Measurements from ENCODE around the gene EID1. TPM values are rescaled to one million over a fixed set of nuclear protein-coding genes. Genes with fewer than 3 reads are reported as not detected.
A peak's percentile ranks its signal among the peaks of the same experiment; 100 is the strongest.

The EID1 gene
- total RNA-seq, 1 donor from 2014 or later = 118 TPM

- TF ChIP-seq CTCF (IDR thresholded peaks at IDR 0.05) = no peak
- DNase-seq (ENCODE audit: low spot score) = no peak
- peaks cover 57% of the 10 kb centered on the region for H3K4me1 Mint-ChIP-seq (ENCODE audit: low read depth)
- H3K4me3 Mint-ChIP-seq (ENCODE audit: unreplicated experiment) = no peak overlapping the region
- H3K9me3 Mint-ChIP-seq (ENCODE audit: low read depth) = no peaks in the 10 kb centered on the region
- H3K27ac Mint-ChIP-seq (ENCODE audit: unreplicated experiment) = peak overlapping the region; percentile 58
- peaks cover 12% of the 10 kb centered on the region for H3K36me3 Mint-ChIP-seq (ENCODE audit: low read depth)
- no peaks in the 10 kb centered on the region for H3K27me3 Mint-ChIP-seq (ENCODE audit: low read depth)
These were observed 2.5 kb upstream of the EID1 start for GRCh38 chr15:48875241-48875960.

DNA sequence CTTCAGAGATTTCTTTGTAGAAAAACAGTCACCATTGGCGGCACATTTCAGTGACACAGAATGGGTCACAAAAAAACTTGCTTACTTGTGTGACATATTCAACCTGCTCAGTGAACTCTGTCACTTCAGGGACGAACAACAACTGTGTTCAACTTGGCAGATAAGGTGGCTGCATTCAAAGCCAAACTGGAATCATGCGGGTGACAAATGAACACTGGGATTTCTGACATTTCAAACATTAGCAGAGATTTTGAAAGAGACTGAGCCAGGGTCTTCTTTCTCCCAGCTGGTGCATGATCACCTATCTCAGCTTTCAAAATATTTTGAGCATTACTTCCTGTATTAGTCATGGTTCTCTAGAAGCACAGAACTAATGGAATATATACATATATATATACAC, 1.9 kb upstream of the EID1 start:
- no peaks in the 10 kb centered on the region for H3K27me3 Mint-ChIP-seq (ENCODE audit: low read depth)
- H3K4me3 Mint-ChIP-seq (ENCODE audit: unreplicated experiment) = no peak overlapping the region
- TF ChIP-seq CTCF (IDR thresholded peaks at IDR 0.05) = no peak
- H3K27ac Mint-ChIP-seq (ENCODE audit: unreplicated experiment) = no peak overlapping the region
- H3K4me1 Mint-ChIP-seq (ENCODE audit: low read depth) = peaks cover 63% of the 10 kb centered on the region
- H3K36me3 Mint-ChIP-seq (ENCODE audit: low read depth) = peaks cover 12% of the 10 kb centered on the region
- H3K9me3 Mint-ChIP-seq (ENCODE audit: low read depth) = no peaks in the 10 kb centered on the region
- no peak for DNase-seq (ENCODE audit: low spot score)

DNA sequence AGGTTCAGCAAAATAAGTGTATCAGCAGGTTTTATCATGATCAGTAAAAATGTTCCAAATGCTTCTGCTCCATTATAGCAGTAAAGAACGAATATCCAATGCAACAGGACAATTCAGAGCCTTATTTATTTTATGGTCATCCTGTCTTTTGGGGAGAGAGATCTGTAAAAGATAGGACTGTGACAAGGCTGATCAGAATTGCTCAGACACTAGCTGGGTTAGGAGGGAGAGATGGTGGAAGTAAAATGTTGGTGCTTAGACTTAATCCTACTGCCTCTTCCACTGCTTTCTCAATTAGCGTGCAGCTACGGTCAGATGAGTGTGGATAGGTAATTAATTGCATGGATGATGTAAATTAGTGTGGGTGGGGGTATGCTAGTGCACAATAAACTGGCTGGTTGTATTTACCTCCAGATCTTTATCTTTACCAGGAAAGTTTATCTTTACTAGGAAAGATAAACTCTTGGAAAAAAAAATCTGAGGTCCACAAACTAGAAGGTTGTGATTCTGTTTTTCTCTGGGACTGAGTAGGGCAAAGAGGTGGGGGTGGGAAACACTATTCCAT, 2.2 kb downstream of the EID1 start:
- H3K9me3 Mint-ChIP-seq (ENCODE audit: low read depth) = no peaks in the 10 kb centered on the region
- H3K4me1 Mint-ChIP-seq (ENCODE audit: low read depth) = peaks cover 58% of the 10 kb centered on the region
- no peaks in the 10 kb centered on the region for H3K27me3 Mint-ChIP-seq (ENCODE audit: low read depth)
- H3K36me3 Mint-ChIP-seq (ENCODE audit: low read depth) = peaks cover 7% of the 10 kb centered on the region
- no peak for DNase-seq (ENCODE audit: low spot score)
- H3K4me3 Mint-ChIP-seq (ENCODE audit: unreplicated experiment) = peak overlapping the region; percentile 95
- H3K27ac Mint-ChIP-seq (ENCODE audit: unreplicated experiment) = peak overlapping the region; percentile 55
- TF ChIP-seq CTCF (IDR thresholded peaks at IDR 0.05) = no peak

DNA sequence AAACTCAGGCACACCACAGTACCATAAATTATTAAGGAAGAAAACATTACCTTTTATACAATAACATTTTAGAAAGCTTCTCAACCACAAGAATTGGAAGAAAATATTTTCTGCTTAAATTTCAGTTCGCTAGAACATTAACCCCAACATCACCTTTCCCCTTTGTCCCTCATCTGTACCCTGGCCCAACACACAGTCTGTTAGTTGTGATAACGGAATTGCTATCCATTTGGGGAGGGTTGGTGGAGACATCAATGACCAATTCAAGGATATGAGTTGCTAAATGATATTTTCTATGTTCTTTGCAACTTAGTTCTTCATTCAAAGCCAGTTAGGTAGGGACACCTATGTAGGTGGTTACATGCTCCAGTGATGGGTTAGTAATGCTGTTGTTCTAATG, 5.8 kb downstream of the EID1 start:
- no peak for TF ChIP-seq CTCF (IDR thresholded peaks at IDR 0.05)
- Mint-ChIP-seq H3K4me1 (ENCODE audit: low read depth) (peaks cover 68% of the 10 kb centered on the region), H3K9me3 (ENCODE audit: low read depth) (no peaks in the 10 kb centered on the region), H3K27me3 (ENCODE audit: low read depth) (no peaks in the 10 kb centered on the region), H3K27ac (ENCODE audit: unreplicated experiment) (peak overlapping the region; percentile 3), H3K36me3 (ENCODE audit: low read depth) (peaks cover under 1% of the 10 kb centered on the region), H3K4me3 (ENCODE audit: unreplicated experiment) (no peak overlapping the region)
- DNase-seq (ENCODE audit: low spot score) = no peak

DNA sequence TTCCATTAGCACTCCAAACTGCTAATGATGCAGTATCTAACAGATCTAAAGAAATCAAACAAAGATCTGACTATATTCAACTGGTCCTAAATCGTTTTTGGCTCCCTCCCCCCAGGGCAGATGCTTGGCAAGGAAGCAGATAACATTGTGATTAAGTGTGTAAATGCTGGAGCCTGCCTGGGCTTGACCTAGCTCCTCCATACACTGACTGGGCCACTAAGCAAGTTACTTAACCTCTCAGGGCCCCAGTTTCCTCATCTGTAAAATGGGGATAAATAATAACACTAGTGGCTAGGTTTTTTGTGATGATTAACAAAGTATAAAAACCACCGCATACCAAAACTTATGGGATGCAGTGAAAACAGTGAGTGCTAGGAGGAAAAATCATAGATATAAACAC, 9.2 kb downstream of the EID1 start:
- Mint-ChIP-seq H3K9me3 (ENCODE audit: low read depth) (no peaks in the 10 kb centered on the region), H3K27me3 (ENCODE audit: low read depth) (no peaks in the 10 kb centered on the region), H3K4me3 (ENCODE audit: unreplicated experiment) (no peak overlapping the region), H3K4me1 (ENCODE audit: low read depth) (peaks cover 69% of the 10 kb centered on the region), H3K36me3 (ENCODE audit: low read depth) (no peaks in the 10 kb centered on the region), H3K27ac (ENCODE audit: unreplicated experiment) (peak overlapping the region; percentile 12)
- TF ChIP-seq CTCF (IDR thresholded peaks at IDR 0.05) = no peak
- no peak for DNase-seq (ENCODE audit: low spot score)
